ENCODE results near the gene YKT6.

YKT6 gene

GRCh38 chr7:44185729-44186128, 15.0 kb upstream of the YKT6 start:
- H2AFZ ChIP-seq (ENCODE audit: low read length): no peak overlapping the region
- H4K20me1 ChIP-seq (ENCODE audit: insufficient read depth, low read length, poor library complexity, severe bottlenecking): no peaks in the 10 kb centered on the region
- no peak overlapping the region for H3K9ac ChIP-seq (ENCODE audit: low read depth, low read length, poor library complexity, severe bottlenecking)
- no peaks in the 10 kb centered on the region for H3F3A ChIP-seq (ENCODE audit: low read depth)
- H3K79me2 ChIP-seq (ENCODE audit: insufficient read depth, low read length): no peaks in the 10 kb centered on the region
- no peaks in the 10 kb centered on the region for H3K9me2 ChIP-seq (replicated peaks; ENCODE audit: low read depth, low read length)
- H3K4me3 ChIP-seq (ENCODE audit: low read length, poor library complexity, severe bottlenecking): no peak overlapping the region
- H3K4me2 ChIP-seq (ENCODE audit: low read depth, low read length, poor library complexity, severe bottlenecking): no peak overlapping the region
- no peaks in the 10 kb centered on the region for H3K27me3 ChIP-seq (ENCODE audit: insufficient read depth, low read length, poor library complexity, severe bottlenecking)
- H3K4me1 ChIP-seq (ENCODE audit: insufficient read depth, low read length, poor library complexity, severe bottlenecking): no peaks in the 10 kb centered on the region
- no peak for TF ChIP-seq EZH2phosphoT487 (IDR thresholded peaks at IDR 0.05; ENCODE audit: borderline replicate concordance)
- TF ChIP-seq CTCF (conservative IDR thresholded peaks at IDR 0.05; ENCODE audit: low read length): no peak
- peaks cover 3% of the 10 kb centered on the region; the same call in 1 of the 2 replicates for H3K9me3 ChIP-seq (ENCODE audit: insufficient read depth, low read depth, low read length)
- H3K36me3 ChIP-seq (ENCODE audit: insufficient read depth, low read length): no peaks in the 10 kb centered on the region

- no peak overlapping the region for H3K9ac ChIP-seq (ENCODE audit: low read depth, low read length, poor library complexity, severe bottlenecking)
- H3K36me3 ChIP-seq (ENCODE audit: insufficient read depth, low read length): no peaks in the 10 kb centered on the region
- no peaks in the 10 kb centered on the region for H3K9me2 ChIP-seq (replicated peaks; ENCODE audit: low read depth, low read length)
- no peaks in the 10 kb centered on the region for H4K20me1 ChIP-seq (ENCODE audit: insufficient read depth, low read length, poor library complexity, severe bottlenecking)
- no peaks in the 10 kb centered on the region for H3F3A ChIP-seq (ENCODE audit: low read depth)
- H3K27me3 ChIP-seq (ENCODE audit: insufficient read depth, low read length, poor library complexity, severe bottlenecking): no peaks in the 10 kb centered on the region
- H2AFZ ChIP-seq (ENCODE audit: low read length): no peak overlapping the region
- no peak overlapping the region for H3K4me3 ChIP-seq (ENCODE audit: low read length, poor library complexity, severe bottlenecking)
- no peak for TF ChIP-seq EZH2phosphoT487 (IDR thresholded peaks at IDR 0.05; ENCODE audit: borderline replicate concordance)
- no peak for TF ChIP-seq CTCF (conservative IDR thresholded peaks at IDR 0.05; ENCODE audit: low read length)
- no peak overlapping the region for H3K4me2 ChIP-seq (ENCODE audit: low read depth, low read length, poor library complexity, severe bottlenecking)
- H3K79me2 ChIP-seq (ENCODE audit: insufficient read depth, low read length): no peaks in the 10 kb centered on the region
- H3K4me1 ChIP-seq (ENCODE audit: insufficient read depth, low read length, poor library complexity, severe bottlenecking): no peaks in the 10 kb centered on the region
- H3K9me3 ChIP-seq (ENCODE audit: insufficient read depth, low read depth, low read length): peaks cover 3% of the 10 kb centered on the region; the same call in 1 of the 2 replicates
Observed at GRCh38 chr7:44186736-44187135, 14.0 kb upstream of the YKT6 start.

- no peaks in the 10 kb centered on the region for H3K9me2 ChIP-seq (replicated peaks; ENCODE audit: low read depth, low read length)
- TF ChIP-seq EZH2phosphoT487 (IDR thresholded peaks at IDR 0.05; ENCODE audit: borderline replicate concordance): no peak
- TF ChIP-seq CTCF (conservative IDR thresholded peaks at IDR 0.05; ENCODE audit: low read length): no peak
- no peaks in the 10 kb centered on the region for H4K20me1 ChIP-seq (ENCODE audit: insufficient read depth, low read length, poor library complexity, severe bottlenecking)
- H3K4me1 ChIP-seq (ENCODE audit: insufficient read depth, low read length, poor library complexity, severe bottlenecking): no peaks in the 10 kb centered on the region
- no peaks in the 10 kb centered on the region for H3K9me3 ChIP-seq (ENCODE audit: insufficient read depth, low read depth, low read length)
- no peak overlapping the region for H3K9ac ChIP-seq (ENCODE audit: low read depth, low read length, poor library complexity, severe bottlenecking)
- H3K36me3 ChIP-seq (ENCODE audit: insufficient read depth, low read length): no peaks in the 10 kb centered on the region
- H3K79me2 ChIP-seq (ENCODE audit: insufficient read depth, low read length): no peaks in the 10 kb centered on the region
- H3K27me3 ChIP-seq (ENCODE audit: insufficient read depth, low read length, poor library complexity, severe bottlenecking): no peaks in the 10 kb centered on the region
- H2AFZ ChIP-seq (ENCODE audit: low read length): no peak overlapping the region
- no peak overlapping the region for H3K4me2 ChIP-seq (ENCODE audit: low read depth, low read length, poor library complexity, severe bottlenecking)
- no peak overlapping the region for H3K4me3 ChIP-seq (ENCODE audit: low read length, poor library complexity, severe bottlenecking)
- no peaks in the 10 kb centered on the region for H3F3A ChIP-seq (ENCODE audit: low read depth)
Observed at GRCh38 chr7:44187636-44188416, 13.0 kb upstream of the YKT6 start.
